ENCODE results near the gene KLF12. TPM values are rescaled to one million over a fixed set of nuclear protein-coding genes. Genes with fewer than 3 reads are reported as not detected.

Gene KLF12
- total RNA-seq = 4.5 and 8.0 TPM in 2 replicates

DNA sequence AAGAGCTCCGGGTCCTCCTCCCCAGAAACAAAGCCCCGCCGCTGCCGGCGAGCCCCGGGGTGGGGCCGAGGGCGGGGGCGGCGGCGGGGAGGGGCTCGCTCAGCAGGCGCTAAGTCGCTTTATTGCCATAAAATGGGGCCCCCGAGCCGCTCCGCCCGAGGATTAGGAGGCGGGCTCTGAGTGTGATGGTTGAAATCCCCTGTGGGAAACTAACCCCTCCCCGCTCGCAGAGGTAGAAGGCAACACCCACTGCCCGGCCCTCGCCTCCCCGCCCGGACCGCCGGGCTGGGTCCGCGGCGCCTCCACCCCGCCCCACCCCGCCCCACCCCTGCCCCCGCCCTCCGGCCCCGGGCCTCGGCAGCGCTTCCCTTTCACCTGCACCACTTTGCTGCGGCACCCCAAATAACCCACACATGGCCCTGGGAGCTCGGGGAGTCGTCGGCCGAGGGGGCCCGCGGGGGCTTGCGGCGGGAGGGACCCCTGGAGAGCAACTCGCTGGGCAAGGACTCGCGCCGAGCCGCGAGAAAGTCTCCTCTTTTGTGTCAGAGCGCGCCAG is at the start of gene KLF12:
TSS of gene KLF12 (minus strand) at position 184 of the 556 bp plus-strand sequence.

